ENCODE results near the gene MARCHF2. TPM values are rescaled to one million over a fixed set of nuclear protein-coding genes. Genes with fewer than 3 reads are reported as not detected.

Gene MARCHF2
- total RNA-seq, 2 experiments from 2014 or later: 16.5 to 20.9 TPM

- H3K4me1 Mint-ChIP-seq: peaks cover 48% of the 10 kb centered on the region
- DNase-seq (no peak), ATAC-seq (no peak)
- no peak overlapping the region for H3K4me3 Mint-ChIP-seq
- H3K9me3 Mint-ChIP-seq (ENCODE audit: low read depth): no peaks in the 10 kb centered on the region
- CTCF ChIA-PET: interaction anchor here (2.1 to 3.3 kb wide), 3 partner anchors 7 to 94 kb away, joined by 7 to 46 read pairs (median 20); partner anchors contain the start of gene MYO1F
- H3K36me3 Mint-ChIP-seq: peaks cover 56% of the 10 kb centered on the region
- H3K27me3 Mint-ChIP-seq: no peaks in the 10 kb centered on the region
- H3K27ac Mint-ChIP-seq: peak overlapping the region; percentile 82
Observed at GRCh38 chr19:8485561-8486371, 72.7 kb downstream of the MARCHF2 start.

GRCh38 chr19:8486661-8487136 lies 73.6 kb downstream of the MARCHF2 start:
- peaks cover 47% of the 10 kb centered on the region for H3K36me3 Mint-ChIP-seq
- H3K9me3 Mint-ChIP-seq (ENCODE audit: low read depth): no peaks in the 10 kb centered on the region

DNA sequence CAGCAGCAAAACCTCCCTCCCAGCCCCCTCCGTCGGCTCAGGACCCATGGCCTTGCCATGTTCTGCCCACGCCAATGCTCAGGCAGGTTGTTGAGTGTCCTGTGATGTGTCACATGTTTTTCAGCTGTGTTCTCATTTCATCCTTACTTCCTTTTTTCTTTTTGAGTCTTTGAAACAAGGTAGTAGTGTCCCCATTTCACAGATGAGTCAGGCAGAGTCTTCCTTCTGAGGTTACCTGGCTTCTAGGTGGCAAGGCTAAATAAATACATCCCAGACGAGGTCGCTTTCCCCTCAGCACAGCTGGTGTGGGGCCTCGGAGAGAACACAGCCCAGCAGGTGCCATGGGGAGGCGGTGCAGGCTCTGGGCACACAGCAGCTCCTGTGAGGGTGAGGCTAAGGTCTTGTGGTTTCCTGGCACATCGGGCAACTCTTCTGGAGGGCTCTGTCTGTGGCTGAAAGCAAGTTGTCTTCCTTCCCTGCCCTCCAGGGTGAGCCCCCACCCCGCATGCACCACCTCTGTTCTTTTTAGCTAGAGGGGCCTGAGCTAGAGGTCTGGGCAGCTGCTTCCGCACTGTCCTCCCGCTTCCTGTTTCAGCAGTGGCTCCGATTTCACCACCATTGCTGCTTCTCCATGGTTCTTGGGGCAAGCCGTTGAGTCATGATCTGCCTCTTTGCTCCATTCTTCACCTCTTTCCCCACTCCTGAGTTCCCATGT lies 74.2 kb downstream of the MARCHF2 start:
- no peaks in the 10 kb centered on the region for H3K9me3 Mint-ChIP-seq (ENCODE audit: low read depth)
- H3K27me3 Mint-ChIP-seq: no peaks in the 10 kb centered on the region
- peak; percentile 78 for DNase-seq
- CTCF ChIA-PET: interaction anchor here (0.6 to 3.3 kb wide), 19 partner anchors 9 to 143 kb away, joined by 3 to 46 read pairs (median 4); partner anchors contain the start of genes HNRNPM, MARCHF2, MYO1F and ZNF414
- peaks cover 39% of the 10 kb centered on the region for H3K4me1 Mint-ChIP-seq
- H3K4me3 Mint-ChIP-seq: no peak overlapping the region
- peaks cover 43% of the 10 kb centered on the region for H3K36me3 Mint-ChIP-seq
- ATAC-seq: peak; percentile 78
- peak overlapping the region; percentile 82 for H3K27ac Mint-ChIP-seq

More at GRCh38 chr19:8486661-8487136, 73.6 kb downstream of the MARCHF2 start:
- DNase-seq (no peak), ATAC-seq (no peak)
- CTCF ChIA-PET: interaction anchor here (0.6 to 3.3 kb wide), 14 partner anchors 8 to 142 kb away, joined by 3 to 46 read pairs (median 6); partner anchors contain the start of genes MARCHF2, MYO1F and ZNF414
- H3K4me3 Mint-ChIP-seq: no peak overlapping the region
- H3K27me3 Mint-ChIP-seq: no peaks in the 10 kb centered on the region
- H3K27ac Mint-ChIP-seq: peak overlapping the region; percentile 82
- peaks cover 40% of the 10 kb centered on the region for H3K4me1 Mint-ChIP-seq

DNA sequence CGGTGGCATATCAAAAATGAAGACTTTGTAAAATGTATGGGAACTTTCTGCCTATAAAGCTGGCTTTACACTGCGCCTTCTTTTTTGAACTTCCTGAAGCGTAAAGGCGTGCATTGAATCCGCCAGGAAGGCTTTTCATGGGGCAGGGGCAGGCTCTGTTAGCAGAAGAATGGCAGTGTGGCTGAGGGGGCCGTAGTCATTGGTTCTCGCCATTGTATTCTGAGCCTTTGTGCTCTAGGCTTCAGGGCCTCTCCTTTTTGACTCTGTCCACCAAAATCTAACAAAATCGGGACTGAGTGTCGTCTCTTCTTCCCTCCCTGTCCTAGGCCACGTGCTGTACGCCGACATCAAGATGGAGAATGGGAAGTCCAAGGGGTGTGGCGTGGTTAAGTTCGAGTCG lies 75.3 kb downstream of the MARCHF2 start:
- CTCF ChIA-PET: interaction anchor here (0.9 to 3.3 kb wide), 6 partner anchors 15 to 92 kb away, joined by 3 to 46 read pairs (median 5); partner anchors contain the start of genes HNRNPM, MARCHF2, MYO1F and PRAM1
- H3K4me3 Mint-ChIP-seq: no peak overlapping the region

More for the DNA sequence above, 75.3 kb downstream of the MARCHF2 start:
- H3K27ac Mint-ChIP-seq: peak overlapping the region; percentile 82
- H3K4me1 Mint-ChIP-seq: peaks cover 40% of the 10 kb centered on the region
- H3K9me3 Mint-ChIP-seq (ENCODE audit: low read depth): no peaks in the 10 kb centered on the region
- H3K36me3 Mint-ChIP-seq: peaks cover 34% of the 10 kb centered on the region
- no peak for ATAC-seq
- no peaks in the 10 kb centered on the region for H3K27me3 Mint-ChIP-seq
- no peak for DNase-seq

Small RNA genes lying within 50 kb of the gene (microRNA-seq; reads per million reads assigned to microRNA genes)
- gene MIR4999: 8.1 reads per million, percentile 25 among the genes with 10 or more reads in this experiment

Other genes with a start within 250 kb of the MARCHF2 start
- 10 to 100 TPM; 20.3 to 28.2 TPM for gene CERS4, start 203.9 kb upstream of the MARCHF2 start, total RNA-seq
- 10 to 100 TPM; 42.0 to 49.8 TPM for gene CD320, start 104.9 kb upstream of the MARCHF2 start, total RNA-seq
- gene NDUFA7, start 91.9 kb upstream of the MARCHF2 start, total RNA-seq: 10 to 100 TPM; 47.4 to 66.7 TPM
- 1,000 to 10,000 TPM; 1,292 to 1,333 TPM for gene RPS28, start 91.8 kb upstream of the MARCHF2 start, total RNA-seq
- gene KANK3, start 70.0 kb upstream of the MARCHF2 start, total RNA-seq: 1 to 10 TPM; 3.2 to 3.7 TPM
- under 1 TPM; 0.50 to 0.82 TPM for gene ANGPTL4, start 49.1 kb upstream of the MARCHF2 start, total RNA-seq
- 10 to 100 TPM; 96.2 to 97.3 TPM for gene RAB11B, start 22.9 kb upstream of the MARCHF2 start, total RNA-seq
- gene HNRNPM, start 31.7 kb downstream of the MARCHF2 start, total RNA-seq: 100 to 1,000 TPM; 226 to 309 TPM
- gene PRAM1, start 89.3 kb downstream of the MARCHF2 start, total RNA-seq: 1 to 10 TPM in 1 of 2 experiments, under 1 TPM in 1; 0.59 to 1.4 TPM
- 10 to 100 TPM; 23.8 to 38.5 TPM for gene ZNF414, start 100.9 kb downstream of the MARCHF2 start, total RNA-seq
- gene MYO1F, start 164.1 kb downstream of the MARCHF2 start, total RNA-seq: 100 to 1,000 TPM; 250 to 441 TPM
- gene ADAMTS10, start 197.4 kb downstream of the MARCHF2 start, total RNA-seq: 1 to 10 TPM; 1.2 to 3.3 TPM
- gene NFILZ, start 217.3 kb downstream of the MARCHF2 start, total RNA-seq: not detected

All from activated CD8-positive, alpha-beta memory T cell treated with anti-CD3 and anti-CD28 coated beads, Interleukin-2, amount 10 ng/mL, durations not matched to agents 7 days and 5 days (primary cell).